ENCODE measurements around the gene GNMT.
"Not testable (repeated sequence)": the region's sequence is repeated elsewhere in the genome, so short reads cannot be mapped to it uniquely, and the experiment has no call there.

The GNMT gene

GRCh38 chr6:42978839-42979522 lies 18.4 kb downstream of the GNMT start, which contains the start of gene PEX6:
TSS of gene PEX6 (minus strand) at chr6:42979181. CDS start at chr6:42979150, 31 bp downstream.
- ATAC-seq = peak; percentile 93 to 94

GRCh38 chr6:42979523-42980177 lies 19.1 kb downstream of the GNMT start:
- peak; percentile 31 to 35 for ATAC-seq

- no peak for ATAC-seq
These were observed 21.3 kb downstream of the GNMT start for GRCh38 chr6:42981836-42982235.

- peak; percentile 91 to 94 for ATAC-seq
These were observed 23.7 kb downstream of the GNMT start, which contains the start of gene PPP2R5D for GRCh38 chr6:42984001-42984923. TSS of gene PPP2R5D (plus strand) at chr6:42984570. CDS start at chr6:42984678, 108 bp downstream.

- no peak for ATAC-seq
These were observed 24.4 kb downstream of the GNMT start for GRCh38 chr6:42984924-42985475.

GRCh38 chr6:42987533-42988451 lies 27.2 kb downstream of the GNMT start:
- no peak for ATAC-seq

- no peak for ATAC-seq
These were observed 28.0 kb downstream of the GNMT start for GRCh38 chr6:42988486-42989020.

- no peak for ATAC-seq
These were observed 29.4 kb downstream of the GNMT start for GRCh38 chr6:42989923-42990322.

GRCh38 chr6:42993445-42993844 lies 32.9 kb downstream of the GNMT start:
- no peak for ATAC-seq

- ATAC-seq = no peak
These were observed 36.0 kb downstream of the GNMT start for GRCh38 chr6:42996513-42996912.

- ATAC-seq = not testable (repeated sequence)
These were observed 37.7 kb downstream of the GNMT start for GRCh38 chr6:42998205-42998604.

GRCh38 chr6:43001843-43002242 lies 41.3 kb downstream of the GNMT start:
- ATAC-seq = no peak

- ATAC-seq = no peak
These were observed 45.3 kb downstream of the GNMT start for GRCh38 chr6:43005844-43006243.

- no peak for ATAC-seq
These were observed 45.7 kb downstream of the GNMT start for GRCh38 chr6:43006251-43006650.

- ATAC-seq = no peak
These were observed 46.6 kb downstream of the GNMT start for GRCh38 chr6:43007126-43007525.

GRCh38 chr6:43009124-43009523 lies 48.6 kb downstream of the GNMT start:
- ATAC-seq = no peak

GRCh38 chr6:43011207-43011606 lies 50.7 kb downstream of the GNMT start:
- no peak for ATAC-seq

- no peak for ATAC-seq
These were observed 51.8 kb downstream of the GNMT start for GRCh38 chr6:43012364-43012763.

- peak; percentile 5 to 10 for ATAC-seq
These were observed 52.7 kb downstream of the GNMT start for GRCh38 chr6:43013097-43013842.
